Cardiac muscle cell (in vitro differentiated cells and primary cell): ENCODE data around the gene NUBP1. TPM values are rescaled to one million over a fixed set of nuclear protein-coding genes. Genes with fewer than 3 reads are reported as not detected.
A peak's percentile ranks its signal among the peaks of the same experiment; 100 is the strongest.

ENCODE experiments used
- DNase-seq, 2 donors: peaks; one replicate each; pipeline versions ENCODE4 v3.0.0 to v3.0.0-alpha.2; 2010 to 2017; ENCODE audit warnings: low read depth in 1 of 2, low spot score in 1 of 2
- H3K27ac ChIP-seq: fragments of 200-600 bp; sonication (generic); 2 replicates; pipeline ENCODE4 v1.5.1; 2016
- H3K27me3 ChIP-seq: fragments of 200-600 bp; sonication (generic); 2 replicates; pipeline ENCODE4 v1.6.0; 2016; ENCODE audit warnings: control low read depth
- H3K36me3 ChIP-seq: fragments of 200-600 bp; sonication (generic); 2 replicates; pipeline ENCODE4 v1.5.1; 2016; ENCODE audit warnings: control low read depth
- H3K4me1 ChIP-seq: fragments of 200-600 bp; sonication (generic); 2 replicates; pipeline ENCODE4 v1.8.1; 2017; ENCODE audit warnings: low read depth, mild to moderate bottlenecking, mixed run types
- H3K4me3 ChIP-seq: fragments of 200-600 bp; sonication (generic); 2 replicates; pipeline ENCODE4 v1.5.1; 2016; ENCODE audit warnings: mild to moderate bottlenecking
- H3K9me3 ChIP-seq: fragments of 200-600 bp; sonication (generic); 2 replicates; pipeline ENCODE4 v1.5.1; 2017; ENCODE audit warnings: low read depth, mild to moderate bottlenecking, control low read depth
- polyA plus RNA-seq: library from polyadenylated mRNA; unstranded; fragments of >200 nt; fragmentation: Nextera tagmentation; extraction: Ambion mirVana; gene quantifications from 2 replicates; pipeline ENCODE4 v1.2.1, GENCODE V29; 2016
- total RNA-seq: library from RNA; depleted of rRNA; stranded (reverse); fragments of >200 nt; gene quantifications from 2 replicates; pipeline ENCODE4 v1.2.3, GENCODE V29; 2016
- TF ChIP-seq, protein P1 (sequence below): IDR thresholded peaks from 2 replicates; pipeline ENCODE4 v1.5.1; 2012; ENCODE audit warnings: low read depth, mild to moderate bottlenecking, low read length

The NUBP1 gene
- total and polyA plus RNA-seq, 2 experiments from 2014 or later = 44.6 to 54.0 TPM

DNA sequence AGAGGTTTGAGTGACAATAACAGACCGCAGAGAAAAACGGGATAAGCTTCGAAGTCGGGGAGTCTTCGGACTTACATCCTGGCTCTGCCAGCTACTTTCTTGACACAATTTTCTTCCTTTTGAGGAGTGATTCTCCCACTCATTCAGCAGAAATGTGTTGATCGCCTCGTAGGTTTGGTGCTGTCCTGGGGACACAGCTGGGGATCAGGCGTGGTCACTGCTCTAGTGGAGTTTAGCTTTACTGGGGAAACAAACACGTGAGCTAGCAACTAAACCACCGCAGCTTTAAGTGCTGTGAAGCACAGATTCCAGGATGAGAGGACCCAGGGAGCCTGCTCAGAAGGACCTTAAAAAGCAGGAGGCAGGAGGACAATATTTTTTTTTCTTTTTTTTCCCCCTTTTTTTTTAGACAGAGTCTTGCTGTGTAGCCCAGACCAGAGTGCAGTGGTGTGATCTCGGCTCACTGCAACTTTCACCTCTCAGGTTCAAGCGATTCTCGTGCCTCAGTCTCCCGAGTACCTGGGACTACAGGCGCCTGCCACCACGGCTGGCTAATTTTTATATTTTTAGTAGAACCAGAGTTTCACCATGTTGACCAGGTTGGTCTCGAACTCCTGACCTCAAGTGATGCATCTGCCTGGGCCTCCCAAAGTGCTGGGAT is 858 bp downstream of the NUBP1 start:
- DNase-seq = no peak
- TF ChIP-seq, protein P1, sequence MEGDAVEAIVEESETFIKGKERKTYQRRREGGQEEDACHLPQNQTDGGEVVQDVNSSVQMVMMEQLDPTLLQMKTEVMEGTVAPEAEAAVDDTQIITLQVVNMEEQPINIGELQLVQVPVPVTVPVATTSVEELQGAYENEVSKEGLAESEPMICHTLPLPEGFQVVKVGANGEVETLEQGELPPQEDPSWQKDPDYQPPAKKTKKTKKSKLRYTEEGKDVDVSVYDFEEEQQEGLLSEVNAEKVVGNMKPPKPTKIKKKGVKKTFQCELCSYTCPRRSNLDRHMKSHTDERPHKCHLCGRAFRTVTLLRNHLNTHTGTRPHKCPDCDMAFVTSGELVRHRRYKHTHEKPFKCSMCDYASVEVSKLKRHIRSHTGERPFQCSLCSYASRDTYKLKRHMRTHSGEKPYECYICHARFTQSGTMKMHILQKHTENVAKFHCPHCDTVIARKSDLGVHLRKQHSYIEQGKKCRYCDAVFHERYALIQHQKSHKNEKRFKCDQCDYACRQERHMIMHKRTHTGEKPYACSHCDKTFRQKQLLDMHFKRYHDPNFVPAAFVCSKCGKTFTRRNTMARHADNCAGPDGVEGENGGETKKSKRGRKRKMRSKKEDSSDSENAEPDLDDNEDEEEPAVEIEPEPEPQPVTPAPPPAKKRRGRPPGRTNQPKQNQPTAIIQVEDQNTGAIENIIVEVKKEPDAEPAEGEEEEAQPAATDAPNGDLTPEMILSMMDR = no peak
- H3K36me3 ChIP-seq = peaks cover 3% of the 10 kb centered on the region
- peak overlapping the region; percentile 68 for H3K27ac ChIP-seq
- H3K4me3 ChIP-seq = peak overlapping the region; percentile 15
- no peaks in the 10 kb centered on the region for H3K27me3 ChIP-seq
- no peaks in the 10 kb centered on the region for H3K9me3 ChIP-seq
- H3K4me1 ChIP-seq = peaks cover 23% of the 10 kb centered on the region

GRCh38 chr16:10745841-10746240 is 2.2 kb downstream of the NUBP1 start:
- Histone ChIP-seq H3K36me3 (peaks cover 3% of the 10 kb centered on the region), H3K4me3 (no peak overlapping the region), H3K27ac (peak overlapping the region; percentile 51), H3K27me3 (no peaks in the 10 kb centered on the region), H3K9me3 (no peaks in the 10 kb centered on the region), H3K4me1 (peaks cover 36% of the 10 kb centered on the region)
- TF ChIP-seq, protein P1 = no peak
- DNase-seq = peak; percentile 3 to 30

- Histone ChIP-seq H3K4me1 (peaks cover 26% of the 10 kb centered on the region), H3K27me3 (no peaks in the 10 kb centered on the region), H3K4me3 (no peak overlapping the region), H3K9me3 (no peaks in the 10 kb centered on the region), H3K27ac (peak overlapping the region; percentile 68), H3K36me3 (peaks cover 3% of the 10 kb centered on the region)
- peak in 1 of 2 donors; percentile 29 for DNase-seq
- TF ChIP-seq, protein P1 = no peak
Measured at GRCh38 chr16:10750793-10751192, 7.2 kb downstream of the NUBP1 start.

DNA sequence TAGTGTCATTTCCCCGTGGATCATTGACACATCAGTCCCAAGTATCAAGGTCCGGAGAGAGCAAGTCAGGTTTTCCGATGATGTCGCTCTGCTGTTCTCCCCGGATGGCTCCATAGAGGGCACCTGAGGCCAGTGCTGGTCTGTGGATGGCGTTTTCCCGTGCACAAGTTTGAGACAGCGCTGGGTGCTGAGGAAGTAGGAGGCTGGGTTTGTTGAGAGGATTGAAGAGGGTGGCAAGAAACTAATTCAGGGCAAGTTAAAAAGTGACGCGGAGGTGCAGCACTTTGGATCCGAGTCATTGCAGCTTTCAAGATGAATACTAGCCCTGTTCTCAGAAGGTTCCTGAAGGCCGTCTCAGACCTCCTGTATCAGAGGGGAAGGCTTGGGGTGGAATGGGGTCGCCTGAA is 7.7 kb downstream of the NUBP1 start:
- Histone ChIP-seq H3K27ac (peak overlapping the region; percentile 68), H3K36me3 (peaks cover 3% of the 10 kb centered on the region), H3K4me3 (no peak overlapping the region), H3K9me3 (no peaks in the 10 kb centered on the region), H3K4me1 (peaks cover 25% of the 10 kb centered on the region), H3K27me3 (no peaks in the 10 kb centered on the region)
- TF ChIP-seq, protein P1 = no peak
- no peak for DNase-seq

DNA sequence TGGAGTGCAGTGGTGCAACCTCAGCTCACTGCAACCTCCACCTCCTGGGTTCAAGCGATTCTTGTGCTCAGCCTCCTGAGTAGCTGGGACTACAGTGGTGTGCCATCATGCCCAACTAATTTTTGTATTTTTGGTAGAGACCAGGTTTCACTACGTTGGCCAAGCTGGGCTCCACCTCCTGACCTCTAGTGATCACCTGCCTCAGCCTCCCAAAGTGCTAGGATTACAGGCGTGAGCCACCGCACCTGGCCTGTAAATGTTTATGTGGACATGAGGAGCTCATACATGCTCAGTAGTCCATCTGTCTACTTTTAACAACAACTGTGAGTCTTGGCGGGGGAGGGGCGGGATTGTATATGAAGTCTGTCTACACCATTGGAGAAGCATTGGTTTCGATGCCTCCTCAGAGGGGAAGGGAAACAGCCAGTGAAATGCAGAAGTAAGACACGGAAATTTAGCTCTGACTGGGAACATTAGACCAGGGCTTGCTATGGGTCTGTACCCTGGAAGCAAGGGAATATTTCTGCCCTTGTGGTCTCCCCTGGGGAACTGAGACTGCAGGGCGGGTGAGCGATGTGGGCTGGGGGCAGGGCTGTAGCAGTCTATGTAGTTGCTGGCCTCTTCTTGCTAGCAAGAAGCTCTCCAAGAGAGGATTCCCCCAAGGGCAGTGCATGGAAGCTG is 9.3 kb downstream of the NUBP1 start:
- DNase-seq = no peak
- no peaks in the 10 kb centered on the region for H3K9me3 ChIP-seq
- H3K27ac ChIP-seq = no peak overlapping the region
- H3K36me3 ChIP-seq = peaks cover 4% of the 10 kb centered on the region
- H3K4me3 ChIP-seq = no peak overlapping the region
- H3K4me1 ChIP-seq = peaks cover 31% of the 10 kb centered on the region
- TF ChIP-seq, protein P1 = no peak
- H3K27me3 ChIP-seq = no peaks in the 10 kb centered on the region
